HepG2 (cell line): Measurements from ENCODE around the gene RABL6. TPM values are rescaled to one million over a fixed set of nuclear protein-coding genes. Genes with fewer than 3 reads are reported as not detected.

Experiments
- DNMT1 ChIP-seq: sonication (generic); formaldehyde crosslinking; IDR thresholded peaks from 2 replicates; pipeline ENCODE4 v1.5.1; 2020; ENCODE audit warnings: mild to moderate bottlenecking, missing genetic modification reagents
- FOSL2 ChIP-seq: sonication (generic); formaldehyde crosslinking; IDR thresholded peaks from 2 replicates; pipeline ENCODE4 v1.4.0; 2020; ENCODE audit warnings: missing genetic modification reagents
- HOXD1 ChIP-seq: sonication (generic); formaldehyde crosslinking; IDR thresholded peaks from 2 replicates; pipeline ENCODE4 v1.5.0; 2020; ENCODE audit warnings: missing genetic modification reagents
- KDM2A ChIP-seq: sonication (generic); formaldehyde crosslinking; IDR thresholded peaks from 2 replicates; pipeline ENCODE4 v1.4.0; 2020; ENCODE audit warnings: low read depth, missing genetic modification reagents, borderline replicate concordance
- NFKB2 ChIP-seq: sonication (generic); formaldehyde crosslinking; IDR thresholded peaks from 2 replicates; pipeline ENCODE4 v1.4.0; 2020; ENCODE audit warnings: missing genetic modification reagents, borderline replicate concordance
- SCMH1 ChIP-seq: sonication (generic); formaldehyde crosslinking; IDR thresholded peaks from 2 replicates; pipeline ENCODE4 v1.9.0; 2021; ENCODE audit warnings: missing genetic modification reagents, mild to moderate bottlenecking, borderline replicate concordance
- SOX13 ChIP-seq, 3 experiments: fragments of 450-650 bp in 1 of 3; sonication (generic) in 1 of 3; formaldehyde crosslinking in 1 of 3; IDR thresholded peaks in 2 of 3; conservative IDR thresholded peaks in 1 of 3; 2 replicates each; pipeline versions ENCODE4 v1.5.0 to v1.6.1; 2016 to 2020; ENCODE audit warnings: antibody characterized with exemption in 1 of 3, mild to moderate bottlenecking in 1 of 3, missing compliant biosample characterization in 1 of 3, missing genetic modification reagents in 1 of 3, moderate library complexity in 1 of 3
- ZNF382 ChIP-seq: sonication (generic); formaldehyde crosslinking; IDR thresholded peaks from 2 replicates; pipeline ENCODE4 v1.5.0; 2020; ENCODE audit warnings: missing genetic modification reagents, mild to moderate bottlenecking, borderline replicate concordance
- ZNF614 ChIP-seq: IDR thresholded peaks from 2 replicates; pipeline ENCODE4 v1.6.1; 2018; ENCODE audit warnings: missing biosample characterization, missing genetic modification reagents, inconsistent platforms, borderline replicate concordance
- ZNF772 ChIP-seq: sonication (generic); formaldehyde crosslinking; IDR thresholded peaks from 2 replicates; pipeline ENCODE4 v1.5.0; 2020; ENCODE audit warnings: mild to moderate bottlenecking, missing genetic modification reagents
- ZNF788 ChIP-seq: sonication (generic); formaldehyde crosslinking; IDR thresholded peaks from 2 replicates; pipeline ENCODE4 v1.5.0; 2020; ENCODE audit warnings: mild to moderate bottlenecking, missing genetic modification reagents, borderline replicate concordance
- ZSCAN29 ChIP-seq: sonication (generic); formaldehyde crosslinking; conservative IDR thresholded peaks from 2 replicates; pipeline ENCODE4 v1.4.0; 2020; ENCODE audit warnings: mild to moderate bottlenecking, missing genetic modification reagents
- polyA plus RNA-seq, 8 experiments: library from polyadenylated mRNA; depleted of rRNA in 3 of 8; stranded (reverse) in 7 of 8; unstranded in 1 of 8; fragments of >200 nt; fragmentation: Illumina TruSeq in 4 of 8; extraction: Trizol in 4 of 8; gene quantifications; 2 replicates each; pipeline versions ENCODE4 v1.2.1 to v1.2.3, GENCODE V29; 2011 to 2016; ENCODE audit warnings: low read depth in 4 of 8, missing spikeins in 1 of 8, mixed read lengths in 1 of 8; ENCODE audit not compliant: insufficient read depth in 1 of 8
- total RNA-seq, 5 experiments: library from RNA; depleted of rRNA; stranded (reverse); fragments of >200 nt; fragmentation: Illumina TruSeq; extraction: Trizol; gene quantifications; 2 replicates each; pipeline ENCODE4 v1.2.3, GENCODE V29; 2016; ENCODE audit warnings: low read depth in 1 of 5
- TF ChIP-seq, protein P1 (sequence below): sonication (generic); formaldehyde crosslinking; IDR thresholded peaks from 2 replicates; pipeline ENCODE4 v1.5.0; 2020; ENCODE audit warnings: mild to moderate bottlenecking, missing genetic modification reagents, borderline replicate concordance
- TF ChIP-seq, protein P2 (sequence below): sonication (generic); formaldehyde crosslinking; IDR thresholded peaks from 2 replicates; pipeline ENCODE4 v1.4.0; 2020; ENCODE audit warnings: mild to moderate bottlenecking, missing genetic modification reagents
- TF ChIP-seq, protein P3 (sequence below): IDR thresholded peaks from 2 replicates; pipeline ENCODE4 v1.6.1; 2016; ENCODE audit warnings: missing biosample characterization, missing genetic modification reagents, low read depth

Gene RABL6
- total and polyA plus RNA-seq, 2 of the 13 experiments (the other 11 are each of a cell fraction or from before 2014, with no cell fraction given): 81.5 to 125 TPM

DNA sequence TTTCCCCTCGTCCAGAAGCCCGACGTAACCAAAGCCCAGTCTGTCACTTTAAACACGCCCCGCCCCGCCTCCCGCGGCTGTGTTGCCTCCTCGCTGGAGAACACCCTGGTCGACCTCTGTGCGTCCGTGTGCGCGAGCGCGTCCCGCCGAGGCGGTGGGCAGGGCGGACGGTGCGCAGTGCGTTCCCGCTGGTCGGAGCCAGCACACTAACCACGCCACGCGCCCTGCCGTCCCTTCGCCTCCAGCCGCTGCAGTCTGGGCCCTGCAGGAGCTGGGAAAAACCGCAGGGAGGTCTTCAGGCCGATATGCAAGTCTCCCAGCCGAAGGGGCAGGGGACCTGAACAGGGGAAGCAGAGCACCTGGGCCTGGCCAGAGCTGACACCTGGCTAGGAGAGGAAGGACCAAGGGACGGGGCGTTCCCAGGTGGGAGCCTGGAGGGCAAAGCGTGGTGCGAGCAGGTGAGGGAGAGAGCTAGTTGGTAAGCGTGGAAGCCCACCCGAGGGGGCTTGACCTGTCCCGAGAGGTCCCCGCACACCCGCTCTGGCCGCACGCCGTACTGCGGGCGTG, 40.2 kb downstream of the RABL6 start (continued):
- TF ChIP-seq ZNF788: 0 out of 2 replicates have a peak, but pooled peaks have one; percentile 57
- TF ChIP-seq, protein P1, sequence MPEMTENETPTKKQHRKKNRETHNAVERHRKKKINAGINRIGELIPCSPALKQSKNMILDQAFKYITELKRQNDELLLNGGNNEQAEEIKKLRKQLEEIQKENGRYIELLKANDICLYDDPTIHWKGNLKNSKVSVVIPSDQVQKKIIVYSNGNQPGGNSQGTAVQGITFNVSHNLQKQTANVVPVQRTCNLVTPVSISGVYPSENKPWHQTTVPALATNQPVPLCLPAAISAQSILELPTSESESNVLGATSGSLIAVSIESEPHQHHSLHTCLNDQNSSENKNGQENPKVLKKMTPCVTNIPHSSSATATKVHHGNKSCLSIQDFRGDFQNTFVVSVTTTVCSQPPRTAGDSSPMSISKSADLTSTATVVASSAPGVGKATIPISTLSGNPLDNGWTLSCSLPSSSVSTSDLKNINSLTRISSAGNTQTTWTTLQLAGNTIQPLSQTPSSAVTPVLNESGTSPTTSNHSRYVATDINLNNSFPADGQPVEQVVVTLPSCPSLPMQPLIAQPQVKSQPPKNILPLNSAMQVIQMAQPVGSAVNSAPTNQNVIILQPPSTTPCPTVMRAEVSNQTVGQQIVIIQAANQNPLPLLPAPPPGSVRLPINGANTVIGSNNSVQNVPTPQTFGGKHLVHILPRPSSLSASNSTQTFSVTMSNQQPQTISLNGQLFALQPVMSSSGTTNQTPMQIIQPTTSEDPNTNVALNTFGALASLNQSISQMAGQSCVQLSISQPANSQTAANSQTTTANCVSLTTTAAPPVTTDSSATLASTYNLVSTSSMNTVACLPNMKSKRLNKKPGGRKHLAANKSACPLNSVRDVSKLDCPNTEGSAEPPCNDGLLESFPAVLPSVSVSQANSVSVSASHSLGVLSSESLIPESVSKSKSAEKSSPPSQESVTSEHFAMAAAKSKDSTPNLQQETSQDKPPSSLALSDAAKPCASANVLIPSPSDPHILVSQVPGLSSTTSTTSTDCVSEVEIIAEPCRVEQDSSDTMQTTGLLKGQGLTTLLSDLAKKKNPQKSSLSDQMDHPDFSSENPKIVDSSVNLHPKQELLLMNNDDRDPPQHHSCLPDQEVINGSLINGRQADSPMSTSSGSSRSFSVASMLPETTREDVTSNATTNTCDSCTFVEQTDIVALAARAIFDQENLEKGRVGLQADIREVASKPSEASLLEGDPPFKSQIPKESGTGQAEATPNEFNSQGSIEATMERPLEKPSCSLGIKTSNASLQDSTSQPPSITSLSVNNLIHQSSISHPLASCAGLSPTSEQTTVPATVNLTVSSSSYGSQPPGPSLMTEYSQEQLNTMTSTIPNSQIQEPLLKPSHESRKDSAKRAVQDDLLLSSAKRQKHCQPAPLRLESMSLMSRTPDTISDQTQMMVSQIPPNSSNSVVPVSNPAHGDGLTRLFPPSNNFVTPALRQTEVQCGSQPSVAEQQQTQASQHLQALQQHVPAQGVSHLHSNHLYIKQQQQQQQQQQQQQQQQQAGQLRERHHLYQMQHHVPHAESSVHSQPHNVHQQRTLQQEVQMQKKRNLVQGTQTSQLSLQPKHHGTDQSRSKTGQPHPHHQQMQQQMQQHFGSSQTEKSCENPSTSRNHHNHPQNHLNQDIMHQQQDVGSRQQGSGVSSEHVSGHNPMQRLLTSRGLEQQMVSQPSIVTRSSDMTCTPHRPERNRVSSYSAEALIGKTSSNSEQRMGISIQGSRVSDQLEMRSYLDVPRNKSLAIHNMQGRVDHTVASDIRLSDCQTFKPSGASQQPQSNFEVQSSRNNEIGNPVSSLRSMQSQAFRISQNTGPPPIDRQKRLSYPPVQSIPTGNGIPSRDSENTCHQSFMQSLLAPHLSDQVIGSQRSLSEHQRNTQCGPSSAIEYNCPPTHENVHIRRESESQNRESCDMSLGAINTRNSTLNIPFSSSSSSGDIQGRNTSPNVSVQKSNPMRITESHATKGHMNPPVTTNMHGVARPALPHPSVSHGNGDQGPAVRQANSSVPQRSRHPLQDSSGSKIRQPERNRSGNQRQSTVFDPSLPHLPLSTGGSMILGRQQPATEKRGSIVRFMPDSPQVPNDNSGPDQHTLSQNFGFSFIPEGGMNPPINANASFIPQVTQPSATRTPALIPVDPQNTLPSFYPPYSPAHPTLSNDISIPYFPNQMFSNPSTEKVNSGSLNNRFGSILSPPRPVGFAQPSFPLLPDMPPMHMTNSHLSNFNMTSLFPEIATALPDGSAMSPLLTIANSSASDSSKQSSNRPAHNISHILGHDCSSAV (CRISPR knock-in tag): peak; percentile 87; the same call in 1 of the 2 replicates
- TF ChIP-seq DNMT1 (CRISPR knock-in tag): no peak
- TF ChIP-seq, protein P2, sequence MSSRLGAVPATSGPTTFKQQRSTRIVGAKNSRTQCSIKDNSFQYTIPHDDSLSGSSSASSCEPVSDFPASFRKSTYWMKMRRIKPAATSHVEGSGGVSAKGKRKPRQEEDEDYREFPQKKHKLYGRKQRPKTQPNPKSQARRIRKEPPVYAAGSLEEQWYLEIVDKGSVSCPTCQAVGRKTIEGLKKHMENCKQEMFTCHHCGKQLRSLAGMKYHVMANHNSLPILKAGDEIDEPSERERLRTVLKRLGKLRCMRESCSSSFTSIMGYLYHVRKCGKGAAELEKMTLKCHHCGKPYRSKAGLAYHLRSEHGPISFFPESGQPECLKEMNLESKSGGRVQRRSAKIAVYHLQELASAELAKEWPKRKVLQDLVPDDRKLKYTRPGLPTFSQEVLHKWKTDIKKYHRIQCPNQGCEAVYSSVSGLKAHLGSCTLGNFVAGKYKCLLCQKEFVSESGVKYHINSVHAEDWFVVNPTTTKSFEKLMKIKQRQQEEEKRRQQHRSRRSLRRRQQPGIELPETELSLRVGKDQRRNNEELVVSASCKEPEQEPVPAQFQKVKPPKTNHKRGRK (CRISPR knock-in tag): no peak
- no peak for TF ChIP-seq SCMH1
- TF ChIP-seq HOXD1 (CRISPR knock-in tag): 0 out of 2 replicates have a peak, but pooled peaks have one; percentile 33
- peak; percentile 40; the same call in 1 of the 2 replicates for TF ChIP-seq NFKB2
- peak; percentile 79 for TF ChIP-seq ZNF772 (CRISPR knock-in tag)
- 0 out of 2 replicates have a peak, but pooled peaks have one; percentile 40 for TF ChIP-seq ZSCAN29 (CRISPR knock-in tag)
- no peak for TF ChIP-seq ZNF382 (CRISPR knock-in tag)
- no peak; the same call in 1 of the 2 replicates for TF ChIP-seq FOSL2 (CRISPR knock-in tag)
- TF ChIP-seq, protein P3, sequence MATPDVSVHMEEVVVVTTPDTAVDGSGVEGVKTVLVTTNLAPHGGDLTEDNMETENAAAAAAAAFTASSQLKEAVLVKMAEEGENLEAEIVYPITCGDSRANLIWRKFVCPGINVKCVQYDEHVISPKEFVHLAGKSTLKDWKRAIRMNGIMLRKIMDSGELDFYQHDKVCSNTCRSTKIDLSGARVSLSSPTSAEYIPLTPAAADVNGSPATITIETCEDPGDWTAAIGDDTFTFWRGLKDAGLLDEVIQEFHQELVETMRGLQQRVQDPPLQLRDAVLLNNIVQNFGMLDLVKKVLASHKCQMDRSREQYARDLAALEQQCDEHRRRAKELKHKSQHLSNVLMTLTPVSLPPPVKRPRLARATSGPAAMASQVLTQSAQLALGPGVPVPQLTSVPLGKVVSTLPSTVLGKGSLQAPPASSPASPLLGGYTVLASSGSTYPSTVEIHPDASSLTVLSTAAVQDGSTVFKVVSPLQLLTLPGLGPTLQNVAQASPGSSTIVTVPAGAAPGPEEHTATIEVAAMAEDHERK (CRISPR knock-in tag): no peak
- 0 out of 2 replicates have a peak, but pooled peaks have one; percentile 17 for TF ChIP-seq ZNF614 (CRISPR knock-in tag)
- peak; percentile 94 for TF ChIP-seq KDM2A (CRISPR knock-in tag)
- no peak for TF ChIP-seq SOX13 (IDR thresholded peaks at IDR 0.05)
- peak in 1 of 2 experiments; percentile 28; a peak in 1 of 4 replicates for TF ChIP-seq SOX13 (CRISPR knock-in tag; conservative IDR thresholded peaks at IDR 0.05 in 1 of 2, IDR thresholded peaks at IDR 0.05 in 1 of 2)
